Lower lobe of right lung (tissue), 2 donors: Measurements from ENCODE around the gene ERMP1. TPM values are rescaled to one million over a fixed set of nuclear protein-coding genes. Genes with fewer than 3 reads are reported as not detected.
A peak's percentile ranks its signal among the peaks of the same experiment; 100 is the strongest.
"Not testable (repeated sequence)": the region's sequence is repeated elsewhere in the genome, so short reads cannot be mapped to it uniquely, and the experiment has no call there.

Experiments
- ATAC-seq, 2 donors: fragments of 200-7000 bp; cut with Tn5 transposase; one replicate each; pipeline ENCODE4 v1.9.1; 2020 to 2022; ENCODE audit warnings: mild to moderate bottlenecking in 2 of 2, moderate library complexity in 2 of 2
- DNase-seq: peaks from one replicate; pipeline ENCODE4 v3.0.0-alpha.2; 2020
- H3K27ac ChIP-seq: fragments of 200-600 bp; one replicate; pipeline ENCODE4 v1.8.0; 2022
- H3K27me3 ChIP-seq: fragments of 200-600 bp; one replicate; pipeline ENCODE4 v1.8.0; 2022; ENCODE audit warnings: low read depth
- H3K36me3 ChIP-seq: fragments of 200-600 bp; one replicate; pipeline ENCODE4 v1.8.0; 2022; ENCODE audit warnings: mild to moderate bottlenecking
- H3K4me1 ChIP-seq: fragments of 200-600 bp; one replicate; pipeline ENCODE4 v1.8.0; 2022
- H3K4me3 ChIP-seq: fragments of 200-600 bp; one replicate; pipeline ENCODE4 v1.8.0; 2022; ENCODE audit warnings: mild to moderate bottlenecking
- H3K9me3 ChIP-seq: fragments of 200-600 bp; one replicate; pipeline ENCODE4 v1.8.0; 2022
- CTCF ChIP-seq: fragments of 200-600 bp; IDR thresholded peaks from one replicate; pipeline ENCODE4 v1.8.0; 2022; ENCODE audit warnings: antibody characterized with exemption, mild to moderate bottlenecking
- intact Hi-C: fragments of 100-400 bp; cut with DNase I; formaldehyde crosslinking; loops from one replicate; pipeline ENCODE4 v1.11.0; 2022
- total RNA-seq: library from RNA; stranded (reverse); fragmentation: NEBNext Ultra II Directional; extraction: Animal tissue kit (Norgen Biotek cat#: 25700); gene quantifications from one replicate; pipeline ENCODE4 v1.2.1, GENCODE V29; 2021
- donor health status: DM: no; HTN: yes; CAD: no; lungs with severe emphysema.

Gene ERMP1
- total RNA-seq, 1 donor from 2014 or later: 26.2 TPM

GRCh38 chr9:5787759-5788302 lies 45.1 kb downstream of the ERMP1 start:
- TF ChIP-seq CTCF: no peak
- Histone ChIP-seq H3K36me3 (peaks cover 31% of the 10 kb centered on the region), H3K4me1 (peaks cover 8% of the 10 kb centered on the region), H3K4me3 (no peak overlapping the region), H3K27me3 (no peaks in the 10 kb centered on the region), H3K9me3 (no peaks in the 10 kb centered on the region), H3K27ac (no peak overlapping the region)
- DNase-seq (no peak), ATAC-seq (no peak)
- intact Hi-C loops: no loop called here

GRCh38 chr9:5787220-5787619 lies 45.7 kb downstream of the ERMP1 start:
- peaks cover 31% of the 10 kb centered on the region for H3K36me3 ChIP-seq
- peaks cover 8% of the 10 kb centered on the region for H3K4me1 ChIP-seq
- TF ChIP-seq CTCF: no peak
- H3K4me3 ChIP-seq: no peak overlapping the region
- no peak for DNase-seq
- H3K27me3 ChIP-seq: no peaks in the 10 kb centered on the region
- intact Hi-C loops: no loop called here
- no peaks in the 10 kb centered on the region for H3K9me3 ChIP-seq
- no peak overlapping the region for H3K27ac ChIP-seq
- ATAC-seq: no peak

GRCh38 chr9:5786370-5787127 lies 46.4 kb downstream of the ERMP1 start:
- ATAC-seq (peak in 1 of 2 donors; percentile 48), DNase-seq (no peak)
- peaks cover 8% of the 10 kb centered on the region for H3K4me1 ChIP-seq
- intact Hi-C loops: no loop called here
- peak overlapping the region; percentile 1 for H3K27ac ChIP-seq
- H3K4me3 ChIP-seq: no peak overlapping the region
- no peaks in the 10 kb centered on the region for H3K9me3 ChIP-seq
- peaks cover 31% of the 10 kb centered on the region for H3K36me3 ChIP-seq
- no peaks in the 10 kb centered on the region for H3K27me3 ChIP-seq
- no peak for TF ChIP-seq CTCF

- Histone ChIP-seq H3K36me3 (peaks cover 34% of the 10 kb centered on the region), H3K27ac (no peak overlapping the region), H3K9me3 (no peaks in the 10 kb centered on the region), H3K4me3 (no peak overlapping the region), H3K27me3 (no peaks in the 10 kb centered on the region), H3K4me1 (peaks cover 8% of the 10 kb centered on the region)
- ATAC-seq (no peak), DNase-seq (no peak)
- TF ChIP-seq CTCF: no peak
- intact Hi-C loops: no loop called here
These were observed 48.2 kb downstream of the ERMP1 start for GRCh38 chr9:5784526-5785315.

- H3K4me1 ChIP-seq: peaks cover 8% of the 10 kb centered on the region
- DNase-seq (no peak), ATAC-seq (no peak)
- intact Hi-C loops: no loop called here
- no peak overlapping the region for H3K27ac ChIP-seq
- H3K9me3 ChIP-seq: peaks cover 5% of the 10 kb centered on the region
- peaks cover 41% of the 10 kb centered on the region for H3K36me3 ChIP-seq
- no peak overlapping the region for H3K4me3 ChIP-seq
- no peaks in the 10 kb centered on the region for H3K27me3 ChIP-seq
- no peak for TF ChIP-seq CTCF
These were observed 48.9 kb downstream of the ERMP1 start for GRCh38 chr9:5783982-5784381.

- H3K27ac ChIP-seq, H3K27me3 ChIP-seq, H3K9me3 ChIP-seq, H3K4me3 ChIP-seq, ATAC-seq, H3K4me1 ChIP-seq, DNase-seq, intact Hi-C loops: not testable (repeated sequence)
- H3K36me3 ChIP-seq: peaks cover 47% of the 10 kb centered on the region
These were observed 49.5 kb downstream of the ERMP1 start for GRCh38 chr9:5783420-5783819.

GRCh38 chr9:5779705-5780218 lies 53.2 kb downstream of the ERMP1 start:
- H3K9me3 ChIP-seq: peaks cover 12% of the 10 kb centered on the region
- H3K4me3 ChIP-seq, intact Hi-C loops, H3K4me1 ChIP-seq, H3K27ac ChIP-seq, H3K27me3 ChIP-seq, ATAC-seq, DNase-seq: not testable (repeated sequence)
- H3K36me3 ChIP-seq: peaks cover 58% of the 10 kb centered on the region
